GM04503 (cell line): ENCODE results near the gene GEN1.

Experiments
- DNase-seq: peaks from one replicate; pipeline ENCODE4 v3.0.0-alpha.2; 2012; ENCODE audit warnings: low read depth

Gene GEN1

GRCh38 chr2:17827785-17828184 lies 73.8 kb downstream of the GEN1 start:
- DNase-seq = no peak

DNA sequence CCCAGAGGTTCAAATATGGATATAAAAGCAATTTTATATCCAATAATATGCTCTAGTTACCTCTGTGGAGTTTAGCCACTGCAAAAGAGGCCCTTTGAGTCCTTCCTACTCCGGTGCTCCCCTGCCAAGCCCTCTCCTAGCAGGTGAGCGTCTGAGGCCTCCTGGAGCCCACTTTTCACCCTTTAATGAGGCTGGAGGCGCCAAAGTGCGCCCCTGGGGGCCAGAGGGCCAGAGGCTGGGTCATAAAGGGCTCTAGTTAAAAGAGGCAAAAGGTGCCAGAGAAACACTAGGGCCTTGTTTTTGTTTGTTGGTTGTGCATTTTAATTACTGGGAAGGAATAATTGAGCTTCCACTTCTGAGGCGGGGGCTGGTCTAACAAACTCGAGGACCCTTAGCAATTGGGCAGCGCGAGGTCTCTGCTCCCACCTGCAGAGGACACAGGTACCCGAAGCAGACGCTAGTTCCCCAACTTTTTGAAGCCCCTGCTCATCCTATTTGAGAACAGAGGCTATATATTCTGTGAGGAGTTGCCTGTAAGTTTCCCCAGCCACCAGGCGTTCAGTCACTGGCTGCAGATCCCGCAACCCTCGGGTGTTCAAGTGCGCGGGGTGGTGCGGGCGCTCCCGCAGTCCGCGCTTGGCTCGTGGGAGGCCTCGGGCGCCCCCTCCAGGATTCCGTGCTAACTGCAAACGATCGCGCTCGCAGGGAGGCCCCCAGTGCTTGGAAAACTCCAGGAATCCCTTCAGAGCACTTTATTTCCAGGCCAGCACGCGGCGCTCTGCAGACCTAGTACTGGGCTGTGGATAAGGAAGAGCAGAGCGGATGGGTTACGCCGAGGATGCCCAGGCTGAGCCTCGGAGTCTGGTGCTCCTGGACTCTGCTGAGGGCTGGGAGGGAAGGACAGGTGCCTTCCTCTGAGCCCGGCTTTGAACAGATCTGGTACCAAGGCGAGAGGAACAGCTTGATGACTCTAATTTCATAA lies 76.4 kb downstream of the GEN1 start:
- no peak for DNase-seq

DNA sequence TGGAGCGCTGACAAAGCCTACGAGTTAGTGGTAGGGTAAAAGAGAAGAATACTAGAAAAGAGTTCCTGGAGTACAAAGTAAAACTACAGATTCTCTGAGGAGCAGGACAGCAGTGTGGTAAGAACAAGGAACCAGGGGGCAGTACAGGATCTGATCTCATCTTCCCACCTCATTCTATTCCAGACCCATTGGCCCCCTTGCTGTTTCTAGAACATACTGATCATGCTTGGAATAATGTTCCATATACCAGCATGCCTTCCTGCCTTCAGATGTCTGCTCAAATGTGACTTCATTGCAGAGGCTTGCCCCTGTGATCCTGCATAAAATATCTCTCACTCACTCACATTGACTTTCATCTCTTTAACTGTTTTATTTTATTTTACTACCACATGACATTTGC lies 81.6 kb downstream of the GEN1 start:
- DNase-seq = no peak
